SK-N-DZ (cell line): ENCODE data around the gene FGD2.

Experiments used
- DNase-seq: peaks from one replicate; pipeline ENCODE4 v3.0.0-alpha.2; 2015; ENCODE audit warnings: low spot score

Gene FGD2

GRCh38 chr6:36970892-36971842 lies 34.3 kb upstream of the FGD2 start:
- DNase-seq, result no peak

GRCh38 chr6:36971921-36972673 lies 33.4 kb upstream of the FGD2 start:
- no peak for DNase-seq

- no peak for DNase-seq
Measured at GRCh38 chr6:36973190-36973589, 32.3 kb upstream of the FGD2 start.

GRCh38 chr6:36973647-36974046 lies 31.8 kb upstream of the FGD2 start:
- DNase-seq, result no peak

- DNase-seq, result no peak
Measured at GRCh38 chr6:36975231-36976006, 30.0 kb upstream of the FGD2 start.

GRCh38 chr6:36976007-36976264 lies 29.5 kb upstream of the FGD2 start:
- no peak for DNase-seq

- DNase-seq, result no peak
Measured at GRCh38 chr6:36976509-36976908, 28.9 kb upstream of the FGD2 start.

- DNase-seq, result no peak
Measured at GRCh38 chr6:36976931-36977330, 28.5 kb upstream of the FGD2 start.

GRCh38 chr6:36977470-36977941 lies 27.9 kb upstream of the FGD2 start:
- DNase-seq, result no peak

GRCh38 chr6:36978421-36979346 lies 26.8 kb upstream of the FGD2 start:
- no peak for DNase-seq

- DNase-seq, result no peak
Measured at GRCh38 chr6:36979347-36979742, 26.1 kb upstream of the FGD2 start.

- DNase-seq, result no peak
Measured at GRCh38 chr6:36980129-36980528, 25.3 kb upstream of the FGD2 start.

GRCh38 chr6:36980876-36981619 lies 24.4 kb upstream of the FGD2 start:
- no peak for DNase-seq

- DNase-seq, result no peak
Measured at GRCh38 chr6:36983538-36983937, 21.9 kb upstream of the FGD2 start.

- no peak for DNase-seq
Measured at GRCh38 chr6:36984581-36985416, 20.7 kb upstream of the FGD2 start.

- DNase-seq, result no peak
Measured at GRCh38 chr6:36985417-36985807, 20.0 kb upstream of the FGD2 start.

GRCh38 chr6:36985808-36986703 lies 19.4 kb upstream of the FGD2 start, which contains the start of gene MTCH1:
Gene MTCH1 (minus strand): TSS chr6:36986196. CDS start chr6:36986173, 23 bp downstream.
- DNase-seq, result peak; percentile 87

GRCh38 chr6:36986704-36987047 lies 18.8 kb upstream of the FGD2 start:
- DNase-seq, result no peak
